ENCODE measurements around the gene ACTN1. TPM values are rescaled to one million over a fixed set of nuclear protein-coding genes. Genes with fewer than 3 reads are reported as not detected.

ACTN1 gene
- total and polyA plus RNA-seq, 2 of the 8 experiments (the other 6 are each of a cell fraction or from before 2014, with no cell fraction given), result 236 to 262 TPM

GRCh38 chr14:68836082-68836481, 143.0 kb downstream of the ACTN1 start:
- H2AFZ ChIP-seq (ENCODE audit: low read length), result no peak overlapping the region
- H3K4me2 ChIP-seq (ENCODE audit: insufficient read depth in 1 of 2, low read depth in 2 of 2, low read length in 2 of 2), result no peak overlapping the region
- H3K18ac ChIP-seq (ENCODE audit: extremely low read depth, low read length), result no peak overlapping the region
- TF ChIP-seq KDM4A (IDR thresholded peaks at IDR 0.05; ENCODE audit: low read depth, low read length, severe bottlenecking) (no peak), NANOG (IDR thresholded peaks at IDR 0.05; ENCODE audit: insufficient read depth, low read depth, low read length, poor library complexity, severe bottlenecking) (no peak), NRF1 (IDR thresholded peaks at IDR 0.05; ENCODE audit: low read depth, low read length) (no peak), SP4 (IDR thresholded peaks at IDR 0.05; ENCODE audit: low read length) (no peak)
- TF ChIP-seq, protein P1, sequence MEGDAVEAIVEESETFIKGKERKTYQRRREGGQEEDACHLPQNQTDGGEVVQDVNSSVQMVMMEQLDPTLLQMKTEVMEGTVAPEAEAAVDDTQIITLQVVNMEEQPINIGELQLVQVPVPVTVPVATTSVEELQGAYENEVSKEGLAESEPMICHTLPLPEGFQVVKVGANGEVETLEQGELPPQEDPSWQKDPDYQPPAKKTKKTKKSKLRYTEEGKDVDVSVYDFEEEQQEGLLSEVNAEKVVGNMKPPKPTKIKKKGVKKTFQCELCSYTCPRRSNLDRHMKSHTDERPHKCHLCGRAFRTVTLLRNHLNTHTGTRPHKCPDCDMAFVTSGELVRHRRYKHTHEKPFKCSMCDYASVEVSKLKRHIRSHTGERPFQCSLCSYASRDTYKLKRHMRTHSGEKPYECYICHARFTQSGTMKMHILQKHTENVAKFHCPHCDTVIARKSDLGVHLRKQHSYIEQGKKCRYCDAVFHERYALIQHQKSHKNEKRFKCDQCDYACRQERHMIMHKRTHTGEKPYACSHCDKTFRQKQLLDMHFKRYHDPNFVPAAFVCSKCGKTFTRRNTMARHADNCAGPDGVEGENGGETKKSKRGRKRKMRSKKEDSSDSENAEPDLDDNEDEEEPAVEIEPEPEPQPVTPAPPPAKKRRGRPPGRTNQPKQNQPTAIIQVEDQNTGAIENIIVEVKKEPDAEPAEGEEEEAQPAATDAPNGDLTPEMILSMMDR (IDR thresholded peaks at IDR 0.05; ENCODE audit: control extremely low read depth in 1 of 3, insufficient read depth in 1 of 3, low read depth in 1 of 3, low read length in 3 of 3), result no peak
- DNase-seq (ENCODE audit: low read depth in 1 of 2, low spot score in 2 of 2) (no peak), FAIRE-seq (no peak)
- no peak overlapping the region for H2BK120ac ChIP-seq (replicated peaks; ENCODE audit: low read depth, low read length)
- H3K4me3 ChIP-seq (ENCODE audit: extremely low read depth in 1 of 4, insufficient read depth in 2 of 4, low read depth in 3 of 4, low read length in 4 of 4), result no peak overlapping the region
- H3K4me1 ChIP-seq (replicated peaks in 1 of 4; ENCODE audit: control insufficient read depth in 3 of 4, insufficient read depth in 4 of 4, low read length in 3 of 4), result no peaks in the 10 kb centered on the region
- no peak overlapping the region for H2BK12ac ChIP-seq (ENCODE audit: low read depth, low read length)
- no peaks in the 10 kb centered on the region for H3K27me3 ChIP-seq (replicated peaks in 1 of 4; ENCODE audit: control insufficient read depth in 3 of 4, extremely low read depth in 1 of 4, insufficient read depth in 3 of 4, low read length in 3 of 4)
- no peak overlapping the region for H3K14ac ChIP-seq (ENCODE audit: insufficient read length)
- H4K20me1 ChIP-seq (replicated peaks in 1 of 2; ENCODE audit: control insufficient read depth in 1 of 2, insufficient read depth in 2 of 2, low read length in 2 of 2), result no peaks in the 10 kb centered on the region
- H3K27ac ChIP-seq (ENCODE audit: low read depth, low read length), result no peak overlapping the region
- H4K8ac ChIP-seq (ENCODE audit: extremely low read depth, insufficient read depth, low read length), result no peak overlapping the region
- no peaks in the 10 kb centered on the region for H3K79me1 ChIP-seq (ENCODE audit: low read depth, low read length)
- no peaks in the 10 kb centered on the region for H3K79me2 ChIP-seq (ENCODE audit: control insufficient read depth in 1 of 2, insufficient read depth in 2 of 2, low read length in 2 of 2)
- no peak overlapping the region for H2BK5ac ChIP-seq (ENCODE audit: low read depth, low read length)
- no peak overlapping the region for H2AK5ac ChIP-seq (ENCODE audit: low read depth, low read length)
- CTCF ChIA-PET (ENCODE audit: partially characterized antibody), result no interaction called here
- H3K36me3 ChIP-seq (ENCODE audit: control insufficient read depth in 2 of 4, insufficient read depth in 4 of 4, low read length in 3 of 4), result no peaks in the 10 kb centered on the region; a peak in 1 of 8 replicates
- no peak overlapping the region for H4K91ac ChIP-seq (replicated peaks; ENCODE audit: insufficient read length, low read length)
- H3K9me3 ChIP-seq (ENCODE audit: insufficient read depth in 2 of 2, low read depth in 1 of 2, low read length in 1 of 2), result no peaks in the 10 kb centered on the region
- no peaks in the 10 kb centered on the region for H3K23me2 ChIP-seq (ENCODE audit: low read depth, low read length)
- H3K56ac ChIP-seq (replicated peaks; ENCODE audit: insufficient read length, low read depth, low read length), result no peak overlapping the region
- POLR2A ChIA-PET (ENCODE audit: partially characterized antibody), result no interaction called here
- H4K5ac ChIP-seq (ENCODE audit: insufficient read length, low read depth, low read length), result no peak overlapping the region
- H3K4ac ChIP-seq (replicated peaks; ENCODE audit: insufficient read length, low read depth, low read length), result no peak overlapping the region
- H3K9ac ChIP-seq (replicated peaks in 1 of 4; ENCODE audit: extremely low read depth in 1 of 4, low read depth in 3 of 4, low read length in 3 of 4), result no peak overlapping the region
- WGBS, 2 experiments (ENCODE audit: extremely low coverage in 1 of 2, insufficient coverage in 1 of 2, insufficient read length in 1 of 2, insufficient replicate concordance in 2 of 2, low coverage in 1 of 2, low lambda C conversion rate in 2 of 2, missing lambda C conversion rate in 1 of 2), result 83% methylated on average over 1 of the region's 1 CpG; no CpG with 5 or more reads in 1 of the 2 experiments
- H2BK20ac ChIP-seq (ENCODE audit: low read length), result no peak overlapping the region
- no peak overlapping the region for H2BK15ac ChIP-seq (ENCODE audit: low read length)
- no peak overlapping the region for H3K23ac ChIP-seq (ENCODE audit: insufficient read length)

Measured in H1 (cell line).